Ovary (tissue), 3 donors: ENCODE measurements around the gene SHLD1.

Experiments
- CTCF ChIP-seq, 3 donors: fragments of 450-650 bp in 2 of 3; fragments of 200-600 bp in 1 of 3; IDR thresholded peaks; one replicate each; pipeline versions ENCODE4 v1.5.1 to v1.8.0; 2016 to 2022; ENCODE audit warnings: antibody characterized with exemption in 3 of 3, mild to moderate bottlenecking in 1 of 3
- EP300 ChIP-seq: sonication (generic); formaldehyde crosslinking; IDR thresholded peaks from one replicate; pipeline ENCODE4 v1.6.1; 2017; ENCODE audit warnings: antibody characterized with exemption
- POLR2A ChIP-seq: fragments of 450-650 bp; IDR thresholded peaks from one replicate; pipeline ENCODE4 v1.6.1; 2017; ENCODE audit warnings: antibody characterized with exemption, mild to moderate bottlenecking, moderate library complexity
- donor health status: DM: no; HTN: no; CAD: no.

GRCh38 chr20:5706797-5707196 lies 43.4 kb upstream of the SHLD1 start:
- TF ChIP-seq CTCF (IDR thresholded peaks at IDR 0.05), result no peak
- no peak for TF ChIP-seq POLR2A
- TF ChIP-seq EP300, result no peak
